ENCODE measurements around the gene MUC5B.
"Not testable (repeated sequence)": the region's sequence is repeated elsewhere in the genome, so short reads cannot be mapped to it uniquely, and the experiment has no call there.

Gene MUC5B

GRCh38 chr11:1233351-1234053 lies 10.6 kb downstream of the MUC5B start:
- DNase-seq: no peak

- DNase-seq: no peak
Observed at GRCh38 chr11:1234054-1234720, 11.3 kb downstream of the MUC5B start.

- DNase-seq: no peak
Observed at GRCh38 chr11:1234771-1235305, 12.0 kb downstream of the MUC5B start.

GRCh38 chr11:1235306-1235900 lies 12.5 kb downstream of the MUC5B start:
- no peak for DNase-seq

- no peak for DNase-seq
Observed at GRCh38 chr11:1235901-1236315, 13.0 kb downstream of the MUC5B start.

- no peak for DNase-seq
Observed at GRCh38 chr11:1236316-1237127, 13.7 kb downstream of the MUC5B start.

GRCh38 chr11:1237128-1237580 lies 14.3 kb downstream of the MUC5B start:
- DNase-seq: no peak

- no peak for DNase-seq
Observed at GRCh38 chr11:1237851-1238250, 15.0 kb downstream of the MUC5B start.

GRCh38 chr11:1238767-1239595 lies 16.1 kb downstream of the MUC5B start:
- DNase-seq: no peak

- DNase-seq: no peak
Observed at GRCh38 chr11:1239596-1240205, 16.8 kb downstream of the MUC5B start.

GRCh38 chr11:1240771-1241170 lies 17.9 kb downstream of the MUC5B start:
- no peak for DNase-seq

- no peak for DNase-seq
Observed at GRCh38 chr11:1241706-1242105, 18.8 kb downstream of the MUC5B start.

GRCh38 chr11:1242289-1242688 lies 19.4 kb downstream of the MUC5B start:
- DNase-seq: no peak

GRCh38 chr11:1242751-1243150 lies 19.9 kb downstream of the MUC5B start:
- DNase-seq: not testable (repeated sequence)

GRCh38 chr11:1243521-1243920 lies 20.7 kb downstream of the MUC5B start:
- DNase-seq: not testable (repeated sequence)

GRCh38 chr11:1244557-1244956 lies 21.7 kb downstream of the MUC5B start:
- DNase-seq: not testable (repeated sequence)

GRCh38 chr11:1245717-1246116 lies 22.9 kb downstream of the MUC5B start:
- not testable (repeated sequence) for DNase-seq

- DNase-seq: not testable (repeated sequence)
Observed at GRCh38 chr11:1246301-1246700, 23.4 kb downstream of the MUC5B start.

- not testable (repeated sequence) for DNase-seq
Observed at GRCh38 chr11:1247026-1247425, 24.2 kb downstream of the MUC5B start.

GRCh38 chr11:1248951-1249350 lies 26.1 kb downstream of the MUC5B start:
- not testable (repeated sequence) for DNase-seq

GRCh38 chr11:1250411-1250810 lies 27.5 kb downstream of the MUC5B start:
- DNase-seq: not testable (repeated sequence)
